CD4-positive, alpha-beta T cell (primary cell): Measurements from ENCODE around the gene C4BPB. TPM values are rescaled to one million over a fixed set of nuclear protein-coding genes. Genes with fewer than 3 reads are reported as not detected.
A peak's percentile ranks its signal among the peaks of the same experiment; 100 is the strongest.

Experiments used
- ATAC-seq: fragments of 200-7000 bp; cut with Tn5 transposase; one replicate; pipeline ENCODE4 v1.10.0; 2022; ENCODE audit warnings: mild to moderate bottlenecking; ENCODE audit not compliant: poor library complexity
- CTCF ChIA-PET: fragments of 350-600 bp; sonication (Branson Sonifier 250); formaldehyde crosslinking; loops from one replicate; lab custom pipeline; 2021; ENCODE audit warnings: antibody characterized with exemption, inconsistent platforms; lab: Charles Lee
- POLR2A ChIA-PET: fragments of 350-600 bp; sonication (Branson Sonifier 250); formaldehyde crosslinking; loops from one replicate; lab custom pipeline; 2021; ENCODE audit warnings: antibody characterized with exemption, inconsistent platforms; lab: Charles Lee
- DNase-seq, 14 experiments: peaks; one replicate each; pipeline ENCODE4 v3.0.0-alpha.2; 2013 to 2020; ENCODE audit warnings: mixed read lengths in 2 of 14
- H3K27ac ChIP-seq, 2 donors: one replicate each; pipeline versions ENCODE4 v1.5.1 to v1.7.0; 2013; ENCODE audit warnings: low read length in 2 of 2, low read depth in 1 of 2, mild to moderate bottlenecking in 1 of 2
- H3K27me3 ChIP-seq, 2 experiments: 1 replicate in 1 of 2; 2 replicates in 1 of 2; pipeline versions ENCODE4 v1.6.1 to v1.7.0; 2013; ENCODE audit warnings: low read length in 2 of 2, control low read depth in 1 of 2, mild to moderate bottlenecking in 1 of 2, moderate library complexity in 1 of 2; ENCODE audit not compliant: insufficient read depth in 2 of 2, control insufficient read depth in 1 of 2
- H3K36me3 ChIP-seq: one replicate; pipeline ENCODE4 v1.6.1; 2013; ENCODE audit warnings: low read length, control low read depth; ENCODE audit not compliant: insufficient read depth
- H3K4me1 ChIP-seq: one replicate; pipeline ENCODE4 v1.6.1; 2013; ENCODE audit warnings: low read length, control low read depth; ENCODE audit not compliant: insufficient read depth
- H3K4me3 ChIP-seq: one replicate; pipeline ENCODE4 v1.5.1; 2013; ENCODE audit warnings: mild to moderate bottlenecking, low read length, moderate library complexity
- H3K9me3 ChIP-seq, 2 experiments: 1 replicate in 1 of 2; 2 replicates in 1 of 2; pipeline versions ENCODE4 v1.6.1 to v1.7.0; 2013; ENCODE audit warnings: low read length in 2 of 2, mild to moderate bottlenecking in 2 of 2, control low read depth in 1 of 2, moderate library complexity in 1 of 2; ENCODE audit not compliant: control insufficient read depth in 1 of 2, insufficient read depth in 1 of 2
- H3K27ac Mint-ChIP-seq: one replicate; pipeline ENCODE4 v1.8.0; 2020; ENCODE audit warnings: mixed read lengths
- H3K27me3 Mint-ChIP-seq: one replicate; pipeline ENCODE4 v1.8.0; 2021; ENCODE audit warnings: mixed read lengths
- H3K36me3 Mint-ChIP-seq: one replicate; pipeline ENCODE4 v1.8.0; 2021; ENCODE audit warnings: low read depth, mixed read lengths
- H3K4me1 Mint-ChIP-seq: one replicate; pipeline ENCODE4 v1.8.0; 2021; ENCODE audit warnings: low read depth, mixed read lengths
- H3K4me3 Mint-ChIP-seq: one replicate; pipeline ENCODE4 v1.8.0; 2020; ENCODE audit warnings: mild to moderate bottlenecking, mixed read lengths
- H3K9me3 Mint-ChIP-seq: one replicate; pipeline ENCODE4 v1.8.0; 2020; ENCODE audit warnings: mixed read lengths
- intact Hi-C, 2 experiments: fragments of 100-400 bp; cut with DNase I in 1 of 2; cut with micrococcal nuclease in 1 of 2; formaldehyde crosslinking; loops; one replicate each; pipeline versions ENCODE4 v1.15.1 to v1.9.0; 2023 to 2025; cut with DNase I, micrococcal nuclease
- total RNA-seq, 174 experiments: library from RNA in 2 of 174; stranded (reverse) in 2 of 174; gene quantifications; one replicate each; pipeline ENCODE4 v1.2.3 and lab custom pipeline; 2021 to 2026
- TF ChIP-seq, protein P1 (sequence below): fragments of 200-600 bp; IDR thresholded peaks from one replicate; pipeline ENCODE4 v1.8.0; 2022; ENCODE audit warnings: antibody characterized with exemption, mild to moderate bottlenecking

C4BPB gene
- total RNA-seq, 2 experiments from 2014 or later, result 1.6 to 2.1 TPM

- Histone ChIP-seq H3K36me3 (no peaks in the 10 kb centered on the region), H3K4me1 (peaks cover 10% of the 10 kb centered on the region), H3K27ac (no peak overlapping the region), H3K27me3 (no peaks in the 10 kb centered on the region), H3K9me3 (no peaks in the 10 kb centered on the region), H3K4me3 (peak overlapping the region; percentile 43)
- ChIA-PET POLR2A (interaction anchor here (0.8 to 1.3 kb wide), 4 partner anchors 8 to 247 kb away, joined by 3 to 5 read pairs (median 4); partner anchors contain the start of genes CD55 and PFKFB2), CTCF (interaction anchor here (0.8 to 1.8 kb wide), 3 partner anchors 40 to 409 kb away, joined by 3 to 9 read pairs (median 5); no protein-coding TSS in a partner anchor)
- H3K27me3 Mint-ChIP-seq, result peaks cover 6% of the 10 kb centered on the region
- H3K4me1 Mint-ChIP-seq, result peaks cover 18% of the 10 kb centered on the region
- H3K36me3 Mint-ChIP-seq, result no peaks in the 10 kb centered on the region
- H3K9me3 Mint-ChIP-seq, result no peaks in the 10 kb centered on the region
- intact Hi-C loops, result loop anchor here (5.0 to 10.0 kb wide), 2 partner anchors 93 to 235 kb away; partner anchors contain the start of gene CD55 (in 1 of the 2)
- H3K27ac Mint-ChIP-seq, result peak overlapping the region; percentile 67
- TF ChIP-seq, protein P1, sequence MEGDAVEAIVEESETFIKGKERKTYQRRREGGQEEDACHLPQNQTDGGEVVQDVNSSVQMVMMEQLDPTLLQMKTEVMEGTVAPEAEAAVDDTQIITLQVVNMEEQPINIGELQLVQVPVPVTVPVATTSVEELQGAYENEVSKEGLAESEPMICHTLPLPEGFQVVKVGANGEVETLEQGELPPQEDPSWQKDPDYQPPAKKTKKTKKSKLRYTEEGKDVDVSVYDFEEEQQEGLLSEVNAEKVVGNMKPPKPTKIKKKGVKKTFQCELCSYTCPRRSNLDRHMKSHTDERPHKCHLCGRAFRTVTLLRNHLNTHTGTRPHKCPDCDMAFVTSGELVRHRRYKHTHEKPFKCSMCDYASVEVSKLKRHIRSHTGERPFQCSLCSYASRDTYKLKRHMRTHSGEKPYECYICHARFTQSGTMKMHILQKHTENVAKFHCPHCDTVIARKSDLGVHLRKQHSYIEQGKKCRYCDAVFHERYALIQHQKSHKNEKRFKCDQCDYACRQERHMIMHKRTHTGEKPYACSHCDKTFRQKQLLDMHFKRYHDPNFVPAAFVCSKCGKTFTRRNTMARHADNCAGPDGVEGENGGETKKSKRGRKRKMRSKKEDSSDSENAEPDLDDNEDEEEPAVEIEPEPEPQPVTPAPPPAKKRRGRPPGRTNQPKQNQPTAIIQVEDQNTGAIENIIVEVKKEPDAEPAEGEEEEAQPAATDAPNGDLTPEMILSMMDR, result no peak
- H3K4me3 Mint-ChIP-seq, result peak overlapping the region; percentile 85
- ATAC-seq (no peak), DNase-seq (no peak)
These were observed 1.1 kb downstream of the C4BPB start for GRCh38 chr1:207089627-207090355.

DNA sequence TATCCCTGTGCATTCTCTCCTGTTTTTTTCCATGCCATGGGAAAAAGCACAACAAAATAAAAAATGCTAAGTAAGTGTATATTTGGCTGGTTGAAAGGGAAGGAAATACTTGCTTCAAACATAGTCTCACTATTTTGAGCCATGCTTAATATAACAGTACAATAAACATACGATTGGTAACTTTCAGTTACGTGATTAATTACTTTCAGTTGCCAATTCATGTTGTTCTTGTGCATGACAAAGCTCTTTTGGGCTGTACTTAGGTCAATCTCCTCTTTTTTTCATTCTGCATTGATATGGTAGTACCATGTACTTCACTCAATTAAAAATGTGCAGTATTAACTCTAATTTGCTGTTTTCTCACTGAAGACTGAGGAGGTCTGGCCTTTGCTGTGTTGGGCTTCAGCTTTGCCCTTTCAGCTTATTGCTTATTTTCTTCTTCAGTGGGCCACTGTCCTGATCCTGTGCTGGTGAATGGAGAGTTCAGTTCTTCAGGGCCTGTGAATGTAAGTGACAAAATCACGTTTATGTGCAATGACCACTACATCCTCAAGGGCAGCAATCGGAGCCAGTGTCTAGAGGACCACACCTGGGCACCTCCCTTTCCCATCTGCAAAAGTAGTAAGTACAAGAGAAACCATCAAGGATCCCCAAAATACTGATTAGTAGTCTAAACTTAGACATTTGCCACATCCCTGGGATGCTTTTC is 2.7 kb downstream of the C4BPB start:
- H3K27me3 ChIP-seq, result no peaks in the 10 kb centered on the region
- no peak overlapping the region for H3K27ac ChIP-seq
- no peak for DNase-seq
- ChIA-PET CTCF (interaction anchor here (2.0 kb wide), 1 partner anchor 313 kb away, joined by 6 read pairs; no protein-coding TSS in a partner anchor), POLR2A (interaction anchor here (0.7 kb wide), 1 partner anchor 326 kb away, joined by 6 read pairs; no protein-coding TSS in a partner anchor)
- no peaks in the 10 kb centered on the region for H3K9me3 ChIP-seq
- no peaks in the 10 kb centered on the region for H3K36me3 ChIP-seq
- no peaks in the 10 kb centered on the region for H3K36me3 Mint-ChIP-seq
- H3K4me3 ChIP-seq, result no peak overlapping the region
- intact Hi-C loops, result no loop called here
- no peaks in the 10 kb centered on the region for H3K27me3 Mint-ChIP-seq
- H3K27ac Mint-ChIP-seq, result no peak overlapping the region
- TF ChIP-seq, protein P1, result no peak
- H3K9me3 Mint-ChIP-seq, result no peaks in the 10 kb centered on the region
- ATAC-seq, result no peak
- H3K4me1 Mint-ChIP-seq, result peaks cover 15% of the 10 kb centered on the region
- H3K4me3 Mint-ChIP-seq, result no peak overlapping the region
- H3K4me1 ChIP-seq, result peaks cover 7% of the 10 kb centered on the region

- no peaks in the 10 kb centered on the region for H3K9me3 Mint-ChIP-seq
- ChIA-PET POLR2A (interaction anchor here (0.8 kb wide), 1 partner anchor 227 kb away, joined by 3 read pairs; no protein-coding TSS in a partner anchor), CTCF (interaction anchor here (0.7 to 1.3 kb wide), 2 partner anchors 311 kb away, joined by 3 to 4 read pairs; no protein-coding TSS in a partner anchor)
- Histone ChIP-seq H3K4me3 (no peak overlapping the region), H3K36me3 (no peaks in the 10 kb centered on the region), H3K4me1 (peaks cover 3% of the 10 kb centered on the region), H3K27me3 (no peaks in the 10 kb centered on the region), H3K27ac (no peak overlapping the region), H3K9me3 (no peaks in the 10 kb centered on the region)
- H3K27ac Mint-ChIP-seq, result no peak overlapping the region
- H3K4me3 Mint-ChIP-seq, result no peak overlapping the region
- ATAC-seq, result no peak
- H3K27me3 Mint-ChIP-seq, result no peaks in the 10 kb centered on the region
- peaks cover 9% of the 10 kb centered on the region for H3K4me1 Mint-ChIP-seq
- DNase-seq, result no peak
- intact Hi-C loops, result no loop called here
- no peaks in the 10 kb centered on the region for H3K36me3 Mint-ChIP-seq
- TF ChIP-seq, protein P1, result no peak
These were observed 5.3 kb downstream of the C4BPB start for GRCh38 chr1:207093944-207094343.
